Measurements from ENCODE around the gene LCE1F.

- no peak for TF ChIP-seq POLR2A (IDR thresholded peaks at IDR 0.05)
- TF ChIP-seq, protein P1, sequence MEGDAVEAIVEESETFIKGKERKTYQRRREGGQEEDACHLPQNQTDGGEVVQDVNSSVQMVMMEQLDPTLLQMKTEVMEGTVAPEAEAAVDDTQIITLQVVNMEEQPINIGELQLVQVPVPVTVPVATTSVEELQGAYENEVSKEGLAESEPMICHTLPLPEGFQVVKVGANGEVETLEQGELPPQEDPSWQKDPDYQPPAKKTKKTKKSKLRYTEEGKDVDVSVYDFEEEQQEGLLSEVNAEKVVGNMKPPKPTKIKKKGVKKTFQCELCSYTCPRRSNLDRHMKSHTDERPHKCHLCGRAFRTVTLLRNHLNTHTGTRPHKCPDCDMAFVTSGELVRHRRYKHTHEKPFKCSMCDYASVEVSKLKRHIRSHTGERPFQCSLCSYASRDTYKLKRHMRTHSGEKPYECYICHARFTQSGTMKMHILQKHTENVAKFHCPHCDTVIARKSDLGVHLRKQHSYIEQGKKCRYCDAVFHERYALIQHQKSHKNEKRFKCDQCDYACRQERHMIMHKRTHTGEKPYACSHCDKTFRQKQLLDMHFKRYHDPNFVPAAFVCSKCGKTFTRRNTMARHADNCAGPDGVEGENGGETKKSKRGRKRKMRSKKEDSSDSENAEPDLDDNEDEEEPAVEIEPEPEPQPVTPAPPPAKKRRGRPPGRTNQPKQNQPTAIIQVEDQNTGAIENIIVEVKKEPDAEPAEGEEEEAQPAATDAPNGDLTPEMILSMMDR (IDR thresholded peaks at IDR 0.05 in 4 of 5, conservative IDR thresholded peaks at IDR 0.05 in 1 of 5): no peak
These were observed 36.1 kb downstream of the LCE1F start for GRCh38 chr1:152811050-152811449.

All from gastrocnemius medialis (tissue), 4 donors.